Stimulated activated naive CD4-positive, alpha-beta T cell treated with Interleukin-2 at 50 U/mL for 16 hours (primary cell): ENCODE measurements around the gene ATXN7L1.

Experiments
- DNase-seq: peaks from one replicate; lab custom pipeline; 2025; lab: John Stamatoyannopoulos, UW

ATXN7L1 gene

DNA sequence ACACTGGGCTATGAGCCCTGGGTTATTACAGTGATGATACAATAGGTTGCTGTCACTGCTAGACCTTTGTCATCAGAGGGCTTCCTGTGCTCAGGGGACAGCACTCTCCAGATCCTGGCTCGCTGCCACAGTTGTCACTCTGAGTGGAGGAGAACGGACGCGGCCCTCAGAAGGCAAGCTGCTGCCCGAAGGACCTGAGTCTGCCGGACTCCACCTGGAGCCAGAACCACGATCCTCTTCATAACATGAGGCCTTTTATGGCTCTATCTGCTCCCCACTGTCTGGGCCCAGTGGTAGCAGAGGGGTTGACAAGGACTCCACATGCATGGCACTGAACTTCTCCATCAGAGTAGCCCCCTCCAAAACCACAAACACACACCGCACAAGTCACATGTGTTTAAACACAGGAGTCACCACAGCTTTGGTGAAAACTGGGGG lies 200.4 kb downstream of the ATXN7L1 start:
- DNase-seq = peak; percentile 32

DNA sequence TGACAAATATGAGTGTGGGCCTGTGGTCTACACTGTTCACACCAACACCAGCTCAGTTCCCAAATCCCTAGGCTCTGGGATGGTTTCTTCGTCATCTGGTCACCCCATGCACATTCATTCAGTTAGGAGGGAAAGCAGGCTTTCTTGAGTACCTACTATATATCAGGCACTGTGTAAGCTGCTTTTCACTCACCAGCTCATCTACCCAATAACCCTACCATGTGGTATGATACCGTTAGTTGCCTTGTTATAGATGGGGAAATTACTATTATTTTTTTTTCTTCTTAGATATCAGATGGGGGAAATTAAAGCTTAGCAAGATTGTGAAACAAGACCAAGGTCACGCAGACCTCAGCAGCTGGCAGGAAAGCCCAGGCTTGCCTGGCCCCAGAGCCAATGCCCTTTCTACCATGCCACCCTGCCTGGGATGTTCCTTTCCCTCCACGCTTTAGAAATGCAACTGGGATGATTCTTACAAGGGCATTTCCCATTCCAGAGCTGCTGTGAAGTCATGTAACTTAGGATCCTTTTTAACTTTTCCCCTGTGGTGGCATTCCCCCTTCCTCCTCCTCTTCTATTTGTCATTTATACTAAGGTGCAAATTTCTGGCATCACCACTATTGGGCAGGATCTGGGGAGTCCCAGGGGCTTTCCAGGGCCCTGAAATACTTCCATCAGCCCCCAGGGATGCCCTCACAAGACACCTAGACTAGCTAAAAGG lies 202.0 kb downstream of the ATXN7L1 start:
- no peak for DNase-seq

DNA sequence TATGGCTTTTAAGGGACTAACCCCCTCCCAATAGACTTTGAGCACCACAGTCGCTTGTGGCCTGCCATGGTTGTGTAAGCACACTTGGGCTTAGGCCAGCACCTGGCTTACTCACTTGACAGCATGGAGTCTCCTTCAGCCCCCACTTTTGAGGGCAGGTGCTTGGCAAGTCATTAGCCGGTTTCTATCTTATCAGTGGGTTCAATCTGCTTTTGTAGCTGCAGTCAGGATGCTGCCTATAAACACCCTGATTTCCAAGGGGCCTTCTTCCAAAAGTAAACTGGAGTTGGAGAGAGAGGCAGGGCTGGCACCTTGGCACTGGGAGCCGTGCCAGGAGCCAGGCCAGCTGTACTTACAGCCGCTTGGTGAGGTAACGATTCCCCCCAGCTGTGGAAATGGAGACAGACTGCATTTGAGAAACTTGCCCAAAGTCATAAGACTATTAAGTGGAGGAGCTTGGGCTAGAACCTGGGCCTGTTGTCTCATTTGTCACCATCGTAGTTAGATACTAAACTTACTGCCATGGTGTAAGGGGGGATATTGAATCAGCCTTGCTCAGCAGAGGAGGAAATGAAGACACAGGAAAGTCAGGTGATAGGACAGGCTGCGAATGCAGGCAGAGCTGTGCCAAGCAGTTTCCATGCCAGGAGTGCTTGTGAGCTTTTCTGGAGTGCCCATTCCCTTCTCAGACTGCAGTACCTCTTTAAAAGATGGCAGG lies 202.9 kb downstream of the ATXN7L1 start:
- no peak for DNase-seq

DNA sequence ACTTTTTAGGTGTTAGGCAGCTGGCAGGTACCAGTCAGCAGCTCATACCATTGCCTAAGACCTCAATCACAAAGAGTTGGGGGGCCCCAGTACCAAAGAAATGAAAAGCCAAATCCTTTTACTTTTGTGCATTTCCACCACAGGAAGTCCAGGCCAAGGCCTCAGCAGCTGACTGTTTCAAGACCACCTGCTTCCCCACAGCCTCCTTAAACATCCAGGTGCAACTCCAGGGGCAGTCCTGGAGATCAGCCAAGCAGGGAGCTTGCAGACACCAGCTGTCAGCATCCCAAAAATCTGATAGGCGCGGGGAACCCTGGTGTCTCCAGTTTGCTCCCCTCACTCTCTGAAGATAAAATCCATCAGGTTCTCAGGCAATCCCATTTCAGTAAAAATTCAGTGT lies 203.6 kb downstream of the ATXN7L1 start:
- DNase-seq = no peak

DNA sequence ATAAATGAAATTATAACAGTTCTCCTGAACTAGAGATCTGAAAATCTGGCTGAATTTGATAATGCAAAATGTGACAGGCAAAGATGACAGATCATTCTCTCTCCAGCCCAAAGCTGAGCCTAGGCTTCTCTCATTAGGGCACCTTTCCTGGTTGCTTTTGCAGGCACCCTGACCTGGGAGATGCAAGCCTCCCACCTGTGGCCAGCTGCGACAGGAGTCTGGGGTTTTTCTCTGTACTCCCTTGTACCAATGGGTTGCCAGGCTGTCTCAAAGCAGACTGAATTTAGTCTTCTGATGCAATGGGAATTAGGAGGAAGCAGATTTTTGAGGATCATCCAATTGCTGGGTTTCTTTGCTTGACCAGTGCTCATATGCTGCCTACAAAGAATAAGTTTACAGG lies 210.1 kb downstream of the ATXN7L1 start:
- DNase-seq = no peak

DNA sequence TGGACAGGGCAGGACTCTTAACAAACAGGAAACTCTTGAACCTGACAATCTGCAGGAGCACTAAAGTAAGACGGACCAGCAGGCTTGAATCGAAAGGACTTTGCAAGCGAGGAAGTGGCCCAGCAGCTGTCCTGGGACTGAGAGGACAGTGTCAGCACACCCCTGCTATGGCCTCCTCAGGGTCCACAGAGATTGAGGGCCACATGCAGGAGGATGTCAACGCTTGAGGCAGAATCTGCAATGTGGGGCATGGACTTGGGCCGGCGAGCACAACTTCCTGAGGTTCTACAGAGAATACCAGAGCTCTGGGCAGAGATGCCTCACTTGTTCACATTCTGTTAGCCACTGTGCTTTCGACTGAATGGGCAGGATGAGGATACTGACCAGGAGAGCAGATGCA lies 210.7 kb downstream of the ATXN7L1 start:
- no peak for DNase-seq

DNA sequence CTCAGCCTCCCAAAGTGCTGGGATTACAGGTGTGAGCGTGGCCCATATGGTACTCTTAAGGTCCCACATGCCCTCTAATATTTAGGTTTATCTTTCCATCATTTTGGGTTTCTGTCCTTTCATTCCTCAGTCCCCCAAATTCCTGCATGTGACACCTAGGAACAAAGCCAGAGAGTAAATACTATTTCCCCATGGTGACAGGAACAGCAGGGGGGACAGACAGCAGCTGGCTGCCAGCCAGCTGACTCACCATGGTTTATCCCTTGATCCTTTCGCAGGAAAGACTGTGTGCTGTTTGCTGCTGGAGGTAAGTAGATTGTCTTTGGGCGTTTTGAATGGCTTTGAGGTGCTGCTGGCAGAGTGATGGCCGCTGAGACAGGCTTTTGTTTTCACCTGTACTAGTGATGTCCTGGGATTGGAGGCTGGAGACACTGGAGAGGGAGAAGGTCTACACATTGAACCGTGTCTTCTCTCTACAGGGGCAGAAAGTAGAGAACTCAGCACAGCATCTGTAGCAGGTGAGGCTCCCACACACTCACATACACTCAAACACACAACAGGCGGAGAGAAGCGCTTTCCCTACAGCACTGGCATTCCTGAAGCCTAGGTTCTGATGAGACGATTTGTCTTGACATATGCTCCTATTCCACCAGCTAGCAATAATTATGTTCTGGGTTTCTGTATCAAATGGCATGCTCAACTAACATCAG lies 211.4 kb downstream of the ATXN7L1 start:
- no peak for DNase-seq

DNA sequence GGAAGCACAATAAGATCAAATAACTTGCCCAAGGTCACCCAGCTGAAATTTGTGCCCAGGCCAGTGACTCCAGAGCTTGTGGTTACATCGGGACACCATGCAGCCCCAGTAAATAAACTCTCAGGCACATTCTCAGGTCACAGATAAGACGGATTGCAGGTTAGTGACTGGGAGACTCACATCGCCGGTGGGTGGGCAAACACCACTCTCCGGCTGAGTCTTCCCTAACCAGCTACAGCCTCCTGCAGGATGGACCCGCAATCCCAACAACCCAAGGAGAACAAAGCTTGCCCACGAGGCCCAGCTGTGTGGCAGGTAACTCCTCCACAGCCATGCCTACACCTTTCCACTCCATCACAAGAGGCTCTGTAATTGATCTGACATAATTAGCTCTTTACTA lies 213.4 kb downstream of the ATXN7L1 start:
- no peak for DNase-seq

DNA sequence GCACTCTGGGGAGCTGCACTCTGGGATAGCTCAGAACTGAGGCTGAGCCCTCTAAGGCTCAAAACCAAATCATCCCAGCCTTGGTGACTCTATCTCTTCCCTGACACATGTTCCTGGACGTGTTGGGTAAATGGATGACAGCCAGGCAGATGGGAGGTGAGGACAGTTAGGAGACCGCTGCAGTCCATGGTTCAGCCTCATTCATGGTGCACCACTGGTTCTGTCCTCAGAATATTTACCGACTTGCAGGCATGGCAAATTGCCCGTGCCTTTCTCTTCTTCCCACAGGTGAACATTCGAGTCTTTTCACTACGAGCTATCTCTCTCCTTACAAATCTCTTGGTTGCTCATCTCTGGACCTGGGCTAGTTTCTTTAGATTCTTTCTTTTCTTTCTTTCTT lies 214.8 kb downstream of the ATXN7L1 start:
- no peak for DNase-seq

DNA sequence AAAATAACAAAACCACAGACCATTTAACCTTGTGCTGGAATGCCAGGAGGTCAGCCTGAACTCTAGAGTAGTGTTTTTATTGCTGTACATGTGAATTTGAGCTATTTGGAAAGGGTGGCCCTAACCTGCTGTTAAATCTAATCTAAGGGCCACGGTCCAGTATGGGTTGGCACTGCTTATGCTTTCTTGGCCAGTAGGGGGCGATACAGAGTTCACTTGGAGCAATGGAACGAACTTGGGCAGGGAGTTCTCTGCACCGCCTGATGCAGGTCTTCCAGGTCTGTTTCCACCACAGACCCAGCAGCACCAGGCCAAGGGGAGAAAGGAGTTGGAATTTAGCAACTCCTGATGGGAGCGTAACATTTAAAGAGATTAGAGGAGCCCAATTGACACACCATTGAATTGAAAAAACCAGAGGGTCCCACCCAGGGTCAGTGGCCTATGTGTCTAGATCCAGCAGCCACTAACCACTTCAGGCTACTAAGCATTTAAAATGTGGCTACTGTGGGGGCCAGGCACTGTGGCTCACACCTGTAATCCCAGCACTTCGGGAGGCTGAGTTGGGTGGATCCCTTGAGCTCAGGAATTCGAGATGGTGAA lies 219.4 kb downstream of the ATXN7L1 start:
- peak; percentile 57 for DNase-seq

DNA sequence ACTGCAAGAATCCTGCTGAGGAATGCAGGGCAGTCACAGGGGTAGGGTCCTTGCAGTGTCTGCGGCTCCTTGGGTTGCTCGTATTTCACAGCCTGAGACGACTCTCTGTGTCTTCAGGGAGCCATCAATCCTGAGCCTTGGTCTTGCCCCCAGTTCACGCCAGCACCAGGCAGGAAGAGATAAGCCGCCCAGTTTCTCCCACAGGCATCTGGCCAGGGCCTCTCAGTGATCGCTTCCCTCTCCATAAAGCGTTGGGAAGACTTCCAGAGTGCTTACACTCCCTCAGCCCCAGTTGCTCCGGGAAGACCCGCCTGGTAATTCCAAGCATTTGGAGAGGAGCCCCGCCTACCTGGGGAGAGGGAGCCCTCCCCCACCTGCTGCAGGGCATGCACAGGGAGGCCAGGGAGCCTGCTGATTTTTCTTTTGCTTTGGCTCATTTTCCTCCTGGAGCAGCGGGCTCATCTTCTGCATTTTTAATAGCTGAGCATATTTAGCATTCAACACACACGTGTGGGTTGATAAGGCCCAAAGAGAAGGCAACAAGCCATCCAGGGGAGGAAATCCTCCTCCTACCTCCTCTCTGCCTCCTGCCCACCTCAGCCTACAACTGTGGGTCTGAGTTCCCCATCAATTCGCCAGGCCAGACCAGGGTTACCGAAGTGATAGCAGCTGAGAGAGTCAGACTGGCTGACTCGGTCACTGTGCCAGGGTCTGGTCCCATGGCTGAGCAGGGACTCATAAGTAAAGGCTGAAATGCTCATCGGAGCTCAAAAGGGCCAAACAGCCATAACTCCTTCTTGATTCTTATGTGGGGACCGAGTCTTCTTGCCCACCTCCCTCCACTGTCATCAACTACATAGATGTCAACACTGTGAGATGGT lies 220.7 kb downstream of the ATXN7L1 start:
- DNase-seq = no peak

DNA sequence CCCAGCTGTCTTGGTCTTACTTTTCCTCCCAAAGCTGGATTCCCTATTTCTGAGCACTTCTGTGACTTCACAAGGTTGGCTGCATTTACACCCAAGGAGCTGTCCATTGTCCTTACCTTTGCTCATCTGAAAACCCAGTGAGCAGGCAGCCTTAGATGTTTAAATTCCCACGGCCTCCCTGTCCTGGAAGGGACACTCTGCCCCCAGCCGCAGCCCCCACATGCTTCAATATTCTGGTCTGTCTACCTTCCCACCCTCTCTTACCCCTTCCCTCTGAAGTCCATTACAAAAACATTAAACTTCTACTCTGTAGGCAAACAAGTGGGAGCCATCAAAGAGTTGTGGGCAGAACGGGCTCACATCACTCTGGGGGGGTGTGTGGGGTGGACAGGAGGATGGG lies 221.3 kb downstream of the ATXN7L1 start:
- no peak for DNase-seq

DNA sequence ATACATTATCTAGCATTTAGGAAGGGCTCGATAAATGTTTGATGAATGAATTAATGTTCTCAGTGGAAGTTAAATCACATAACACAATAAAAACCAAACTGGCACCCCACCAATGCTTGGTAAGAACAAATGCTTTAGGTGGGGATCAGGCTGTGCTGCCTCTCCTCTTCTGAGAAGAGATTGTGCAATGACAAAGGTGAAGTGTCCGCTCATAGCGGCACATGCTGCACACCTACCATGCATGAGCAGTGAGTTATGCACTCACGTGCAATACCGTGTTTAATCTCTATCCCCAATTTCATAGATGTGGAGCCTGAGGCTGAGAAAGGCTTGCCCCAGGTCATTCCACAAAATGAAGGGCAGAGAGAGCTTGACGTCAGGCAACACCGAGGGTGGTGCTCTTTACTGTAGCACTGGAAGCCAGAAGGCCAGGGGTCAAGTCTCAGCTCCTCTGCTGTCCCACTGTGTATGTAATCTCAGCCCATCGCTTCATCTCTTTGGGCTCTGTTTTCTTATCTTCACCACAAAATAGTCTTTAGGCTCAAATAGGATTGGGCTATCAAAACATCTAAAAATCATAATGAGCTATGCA lies 222.2 kb downstream of the ATXN7L1 start:
- no peak for DNase-seq

DNA sequence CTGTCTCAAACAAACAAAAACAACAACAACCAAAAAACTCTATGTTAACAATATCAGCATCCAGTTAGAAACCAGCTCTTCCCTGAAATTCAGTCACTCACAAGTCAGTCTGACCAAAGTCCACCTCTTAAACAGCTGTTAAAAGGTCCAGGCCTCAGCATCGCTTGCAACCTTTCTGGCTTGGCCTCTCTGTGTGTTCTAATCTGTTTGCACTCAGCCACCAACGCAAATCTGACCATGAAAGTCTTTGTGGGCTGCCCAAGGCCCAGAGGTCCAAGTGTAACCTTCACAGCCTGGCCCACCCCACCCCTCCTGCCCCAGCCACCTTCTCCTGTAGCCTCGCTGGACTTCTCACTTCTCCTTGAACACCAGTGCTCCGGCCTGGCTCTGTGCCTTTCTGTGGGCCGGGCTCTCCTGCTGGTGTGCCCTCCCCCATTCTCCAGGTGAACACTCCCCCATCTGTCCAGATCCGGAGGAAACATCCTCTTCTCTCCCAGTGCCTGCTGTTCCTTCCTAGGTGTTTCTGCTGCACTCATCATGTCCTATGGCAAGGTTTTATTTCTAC lies 222.9 kb downstream of the ATXN7L1 start:
- no peak for DNase-seq

DNA sequence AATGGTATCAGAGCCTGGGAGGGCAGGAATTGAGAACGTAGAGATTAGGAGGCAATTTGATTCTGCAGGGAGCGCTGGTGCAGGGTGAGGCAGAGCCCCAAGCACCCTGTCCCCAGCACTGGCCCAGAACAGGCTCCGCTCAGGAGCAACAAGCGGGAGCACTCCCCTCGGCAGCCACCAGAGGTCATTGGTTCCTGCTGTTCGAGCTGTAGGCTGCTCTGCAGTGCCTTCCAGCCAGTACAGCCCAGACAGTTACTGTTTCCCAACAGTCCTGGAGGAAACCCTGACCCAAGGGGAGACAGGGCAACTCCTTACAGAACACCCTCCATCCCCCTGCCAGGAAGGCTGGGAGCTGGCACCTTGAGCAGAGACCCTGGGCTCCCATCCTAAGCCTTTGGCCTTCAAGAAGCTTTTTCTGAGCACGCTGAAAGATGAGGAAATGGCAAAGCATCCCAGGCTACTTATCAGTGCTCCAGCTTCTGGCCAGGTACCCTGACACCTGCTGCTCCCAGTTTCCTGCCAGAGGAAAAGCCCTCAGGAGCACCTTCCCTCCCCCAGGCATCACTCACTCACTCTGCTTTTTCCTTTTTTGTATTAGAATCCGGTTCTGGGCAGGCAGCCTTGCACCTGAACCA lies 223.9 kb downstream of the ATXN7L1 start:
- DNase-seq = peak; percentile 57

DNA sequence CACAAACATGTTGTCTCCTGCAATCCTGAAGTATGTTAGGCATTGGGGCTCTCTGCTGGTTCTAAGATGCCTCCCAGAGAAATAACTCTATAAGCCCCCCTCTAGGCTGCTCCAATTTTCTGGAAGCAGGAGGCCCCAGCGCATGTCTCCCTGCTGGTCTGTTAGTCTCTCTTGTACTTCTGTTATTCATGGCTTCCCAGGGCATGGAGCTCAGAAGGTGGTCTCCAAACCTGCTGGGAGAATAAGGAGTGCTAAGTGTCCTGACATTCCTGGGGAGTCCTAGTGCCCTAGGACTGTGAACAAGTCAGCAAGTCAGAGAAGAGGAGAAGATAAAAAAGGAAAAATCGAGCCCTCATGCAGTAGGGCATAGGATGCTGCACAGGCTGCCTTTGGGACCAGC lies 224.6 kb downstream of the ATXN7L1 start:
- no peak for DNase-seq

DNA sequence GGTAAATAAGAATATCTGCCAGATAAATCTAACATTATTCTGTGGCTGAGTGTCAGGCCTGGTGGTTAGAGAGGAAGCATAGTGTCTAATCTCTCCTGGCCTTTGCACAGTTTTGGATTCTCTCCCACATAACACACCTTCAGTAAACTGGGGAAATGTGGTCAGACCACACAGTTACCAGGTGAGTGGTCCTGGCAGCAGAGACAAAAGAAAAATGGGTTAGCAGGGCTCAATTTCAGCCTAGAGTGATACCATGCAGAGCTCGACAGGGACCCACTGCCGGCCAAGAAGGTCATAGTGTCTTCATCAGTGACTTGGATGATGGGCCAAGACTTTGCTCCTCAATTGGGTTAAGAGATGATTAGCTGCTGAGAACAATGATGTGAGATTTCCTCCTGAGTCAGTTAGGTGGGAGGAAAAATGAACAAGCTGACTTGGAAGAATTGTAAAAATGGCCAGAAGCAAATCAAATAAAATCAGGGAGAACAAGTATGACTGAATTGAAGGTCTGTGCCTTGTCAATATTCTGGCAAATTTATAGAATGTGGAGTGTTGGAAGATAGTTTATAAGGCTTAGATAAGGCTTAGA lies 225.9 kb downstream of the ATXN7L1 start:
- no peak for DNase-seq

DNA sequence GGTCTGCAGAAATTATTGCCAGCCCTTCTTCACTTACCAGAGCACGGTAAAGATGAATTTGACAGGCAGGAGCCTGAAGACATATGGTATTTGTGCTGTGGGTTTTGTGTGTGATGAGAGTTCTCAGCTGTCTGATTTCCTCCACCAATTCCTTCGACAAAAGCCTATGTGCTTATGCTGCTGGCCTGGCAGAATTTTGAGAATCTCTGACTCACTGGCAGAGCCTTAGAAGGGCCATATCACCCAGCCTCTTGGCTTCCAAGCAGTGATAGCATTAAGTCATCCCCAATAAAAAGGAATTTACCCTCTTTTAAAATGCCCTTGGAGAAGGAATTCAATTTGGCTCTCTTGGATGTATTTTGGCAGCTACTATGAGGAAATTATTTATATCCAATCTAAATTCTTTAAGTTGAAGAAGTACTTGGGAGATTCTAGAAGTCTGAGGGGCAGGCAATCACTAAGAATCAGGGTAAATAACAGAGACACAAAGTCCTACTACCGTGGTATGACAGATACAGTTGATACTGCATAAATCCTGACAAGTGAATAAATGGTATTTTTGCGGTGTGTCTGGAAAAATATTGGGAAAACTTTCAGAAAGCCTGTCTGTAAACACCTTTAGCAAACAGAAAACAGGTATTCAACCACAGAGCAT lies 226.5 kb downstream of the ATXN7L1 start:
- DNase-seq = no peak

DNA sequence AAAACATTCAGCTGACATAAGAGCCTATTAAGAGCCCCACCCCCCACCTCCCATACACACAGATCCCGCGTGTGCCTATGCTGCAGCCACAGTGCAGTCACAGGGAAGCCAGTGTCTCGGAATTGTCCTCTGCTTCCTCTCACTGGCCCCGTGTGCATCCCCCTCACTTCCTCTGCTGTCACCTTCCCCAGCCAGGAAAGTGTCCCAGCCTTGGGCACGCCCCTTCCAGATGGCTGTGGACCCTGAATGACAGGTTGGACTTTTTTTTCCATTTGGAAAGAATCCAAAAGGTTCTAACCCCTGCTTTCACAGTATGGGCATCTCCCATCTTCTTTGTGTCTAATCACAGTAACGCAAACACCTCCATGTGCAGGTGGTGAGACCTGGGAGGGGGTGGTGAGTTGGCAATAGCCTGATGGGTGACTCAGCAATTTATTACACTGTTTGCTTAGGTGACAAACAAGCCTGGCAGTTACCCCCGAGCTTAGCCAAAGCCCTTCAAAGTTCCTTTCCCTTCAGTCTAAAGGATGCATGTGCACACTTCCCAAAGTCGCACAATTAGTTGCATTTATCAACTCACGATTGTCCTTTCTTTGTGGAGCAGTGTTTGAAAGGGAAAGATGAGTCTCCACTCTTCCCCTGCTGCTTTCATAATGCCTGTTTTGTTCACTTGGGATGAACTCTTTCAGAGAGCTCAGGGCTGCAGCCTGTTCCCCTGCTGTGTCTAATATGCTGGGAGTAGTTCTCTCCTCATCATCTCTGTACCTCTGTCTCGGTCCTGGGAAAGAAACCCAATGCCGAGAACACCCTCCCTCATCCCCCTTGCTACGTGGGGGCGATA lies 227.6 kb downstream of the ATXN7L1 start:
- no peak for DNase-seq
